ENCODE results near the gene ARMH1.

- TF ChIP-seq EZH2phosphoT487 (IDR thresholded peaks at IDR 0.05; ENCODE audit: borderline replicate concordance) (no peak), CTCF (conservative IDR thresholded peaks at IDR 0.05; ENCODE audit: low read length) (no peak)
These were observed 30.7 kb upstream of the ARMH1 start for GRCh38 chr1:44643721-44644334.
